Left ventricle myocardium inferior (tissue), 1 donor: ENCODE results near the gene NRG2. TPM values are rescaled to one million over a fixed set of nuclear protein-coding genes. Genes with fewer than 3 reads are reported as not detected.

ENCODE experiments used
- DNase-seq: peaks from one replicate; pipeline ENCODE4 v3.0.0-alpha.2; 2020
- H3K27ac ChIP-seq: fragments of 200-600 bp; replicated peaks from 2 replicates; pipeline ENCODE4 v1.8.0; 2021
- H3K27me3 ChIP-seq: fragments of 200-600 bp; 2 replicates; pipeline ENCODE4 v1.8.0; 2021; ENCODE audit warnings: low read depth
- H3K36me3 ChIP-seq: fragments of 200-600 bp; 2 replicates; pipeline ENCODE4 v1.8.0; 2021
- H3K4me1 ChIP-seq: fragments of 200-600 bp; 2 replicates; pipeline ENCODE4 v1.8.0; 2021
- H3K4me3 ChIP-seq: fragments of 200-600 bp; 2 replicates; pipeline ENCODE4 v1.8.0; 2021; ENCODE audit warnings: mild to moderate bottlenecking, moderate library complexity
- H3K9me3 ChIP-seq: fragments of 200-600 bp; replicated peaks from 2 replicates; pipeline ENCODE4 v1.8.0; 2021
- intact Hi-C: fragments of 100-400 bp; cut with micrococcal nuclease; formaldehyde crosslinking; loops from one replicate; pipeline ENCODE4 v1.11.0; 2022
- total RNA-seq: library from RNA; stranded (reverse); fragmentation: NEBNext Ultra II Directional; extraction: Animal tissue kit (Norgen Biotek cat#: 25700); gene quantifications from one replicate; pipeline ENCODE4 v1.2.1, GENCODE V29; 2021
- TF ChIP-seq, protein P1 (sequence below): fragments of 200-600 bp; IDR thresholded peaks from 2 replicates; pipeline ENCODE4 v1.8.0; 2021; ENCODE audit warnings: antibody characterized with exemption, mild to moderate bottlenecking, borderline replicate concordance
- donor health status: DM: no; HTN: yes; CAD: no; lungs with severe emphysema.

The NRG2 gene
- total RNA-seq, 1 donor from 2014 or later, result 3.1 TPM

DNA sequence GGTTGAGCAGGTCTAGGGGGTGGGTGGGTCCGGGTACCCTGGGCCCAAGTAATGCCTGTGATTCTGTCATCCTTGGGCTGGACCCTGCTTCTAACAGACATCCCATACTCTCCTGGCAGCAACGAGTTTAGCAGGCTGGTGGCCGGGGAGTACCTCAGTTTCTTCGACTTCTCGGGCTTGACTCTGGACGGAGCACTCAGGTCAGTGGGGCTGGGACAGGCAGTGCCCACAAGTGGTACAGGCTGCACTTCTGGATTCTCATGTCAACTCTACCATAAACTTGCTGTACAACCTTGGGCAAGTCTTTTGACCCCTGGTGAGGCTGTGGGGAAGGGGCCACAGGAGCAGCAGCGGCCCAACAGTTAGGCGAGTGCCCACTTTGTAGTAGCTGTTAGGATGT, 225.7 kb downstream of the NRG2 start:
- intact Hi-C loops, result no loop called here
- no peak for DNase-seq
- TF ChIP-seq, protein P1, sequence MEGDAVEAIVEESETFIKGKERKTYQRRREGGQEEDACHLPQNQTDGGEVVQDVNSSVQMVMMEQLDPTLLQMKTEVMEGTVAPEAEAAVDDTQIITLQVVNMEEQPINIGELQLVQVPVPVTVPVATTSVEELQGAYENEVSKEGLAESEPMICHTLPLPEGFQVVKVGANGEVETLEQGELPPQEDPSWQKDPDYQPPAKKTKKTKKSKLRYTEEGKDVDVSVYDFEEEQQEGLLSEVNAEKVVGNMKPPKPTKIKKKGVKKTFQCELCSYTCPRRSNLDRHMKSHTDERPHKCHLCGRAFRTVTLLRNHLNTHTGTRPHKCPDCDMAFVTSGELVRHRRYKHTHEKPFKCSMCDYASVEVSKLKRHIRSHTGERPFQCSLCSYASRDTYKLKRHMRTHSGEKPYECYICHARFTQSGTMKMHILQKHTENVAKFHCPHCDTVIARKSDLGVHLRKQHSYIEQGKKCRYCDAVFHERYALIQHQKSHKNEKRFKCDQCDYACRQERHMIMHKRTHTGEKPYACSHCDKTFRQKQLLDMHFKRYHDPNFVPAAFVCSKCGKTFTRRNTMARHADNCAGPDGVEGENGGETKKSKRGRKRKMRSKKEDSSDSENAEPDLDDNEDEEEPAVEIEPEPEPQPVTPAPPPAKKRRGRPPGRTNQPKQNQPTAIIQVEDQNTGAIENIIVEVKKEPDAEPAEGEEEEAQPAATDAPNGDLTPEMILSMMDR, result no peak

DNA sequence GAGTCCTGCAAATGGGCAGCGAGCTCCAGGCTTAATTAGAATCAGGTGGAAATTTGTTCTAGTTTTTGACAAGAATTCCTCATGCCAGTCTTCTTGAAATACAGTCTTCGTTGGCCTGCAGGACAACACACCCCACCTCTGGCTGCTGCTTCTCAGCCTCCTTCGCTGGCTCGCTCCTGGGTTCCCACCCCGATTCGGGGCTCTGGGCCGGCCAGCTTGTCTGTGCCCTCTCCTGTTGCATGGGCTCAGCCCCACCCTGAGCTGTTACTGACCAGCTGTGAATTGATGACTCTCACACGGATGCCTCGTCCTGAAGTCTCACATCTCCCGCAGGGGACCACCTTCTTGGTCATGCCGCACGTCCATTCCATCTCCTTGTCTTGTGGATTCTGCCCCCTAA, 226.5 kb downstream of the NRG2 start:
- DNase-seq, result no peak

More for the DNA sequence above, 225.7 kb downstream of the NRG2 start:
- Histone ChIP-seq H3K27me3 (peaks cover 8% of the 10 kb centered on the region), H3K36me3 (no peaks in the 10 kb centered on the region), H3K27ac (no peak overlapping the region), H3K4me1 (no peaks in the 10 kb centered on the region), H3K4me3 (no peak overlapping the region), H3K9me3 (peaks cover 12% of the 10 kb centered on the region)

DNA sequence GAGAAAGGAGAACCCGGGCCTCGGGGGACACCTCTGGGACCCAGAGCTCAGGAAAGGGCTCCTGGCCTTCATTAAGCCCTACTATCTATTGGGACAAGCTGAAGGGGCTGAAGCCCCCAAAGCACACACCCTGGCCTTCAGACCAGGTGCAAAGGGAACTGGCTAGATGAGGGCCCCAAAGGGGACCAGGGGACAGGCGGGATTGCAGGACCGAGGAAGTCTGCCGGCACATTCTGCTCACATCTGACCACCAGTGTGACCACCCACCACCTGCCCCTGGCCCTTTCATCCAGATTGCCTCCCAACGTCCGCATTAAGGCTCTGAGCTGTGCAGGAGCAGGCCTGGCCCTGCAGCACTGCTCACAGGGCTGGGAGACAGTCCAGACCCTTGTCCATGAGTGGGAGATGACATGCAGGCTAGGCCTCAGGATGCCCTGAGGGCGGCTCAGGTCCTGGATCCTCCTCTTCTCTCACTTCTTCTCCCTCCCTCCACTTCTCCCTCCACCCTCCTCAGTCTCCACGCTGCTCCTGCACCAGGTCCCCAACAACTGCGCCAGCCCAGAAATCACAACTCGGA, 228.3 kb downstream of the NRG2 start:
- intact Hi-C loops, result no loop called here
- TF ChIP-seq, protein P1, result no peak
- peaks cover 12% of the 10 kb centered on the region for H3K9me3 ChIP-seq
- H3K4me3 ChIP-seq, result no peak overlapping the region
- no peak for DNase-seq
- no peak overlapping the region for H3K27ac ChIP-seq
- H3K27me3 ChIP-seq, result peaks cover 17% of the 10 kb centered on the region
- H3K4me1 ChIP-seq, result no peaks in the 10 kb centered on the region
- H3K36me3 ChIP-seq, result no peaks in the 10 kb centered on the region

More for the DNA sequence above, 226.5 kb downstream of the NRG2 start:
- peaks cover 12% of the 10 kb centered on the region for H3K9me3 ChIP-seq
- H3K4me1 ChIP-seq, result no peaks in the 10 kb centered on the region
- H3K27me3 ChIP-seq, result peaks cover 11% of the 10 kb centered on the region
- no peak overlapping the region for H3K4me3 ChIP-seq
- H3K36me3 ChIP-seq, result no peaks in the 10 kb centered on the region
- intact Hi-C loops, result no loop called here
- TF ChIP-seq, protein P1, result no peak
- no peak overlapping the region for H3K27ac ChIP-seq

DNA sequence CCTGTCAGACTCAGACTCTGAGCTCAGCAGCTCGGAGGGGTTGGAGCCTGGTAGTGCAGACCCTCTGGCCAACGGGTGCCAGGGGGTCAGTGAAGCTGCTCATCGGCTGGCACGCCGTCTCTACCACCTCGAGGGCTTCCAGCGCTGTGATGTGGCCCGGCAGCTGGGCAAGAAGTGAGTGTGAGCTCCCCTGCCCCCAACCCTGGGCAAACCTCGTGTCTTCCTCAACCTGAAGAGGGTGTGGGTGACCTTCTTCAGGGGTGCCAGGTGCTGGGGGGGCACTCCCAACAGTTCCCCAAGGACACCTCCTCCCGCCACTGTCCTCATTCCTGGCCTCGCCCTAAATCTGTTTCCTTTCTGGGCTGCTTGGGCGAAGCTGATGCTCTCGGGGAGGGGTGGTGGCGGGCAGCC, 228.9 kb downstream of the NRG2 start:
- intact Hi-C loops, result no loop called here
- TF ChIP-seq, protein P1, result no peak
- no peaks in the 10 kb centered on the region for H3K36me3 ChIP-seq
- H3K27me3 ChIP-seq, result peaks cover 23% of the 10 kb centered on the region
- no peak overlapping the region for H3K27ac ChIP-seq
- H3K4me3 ChIP-seq, result no peak overlapping the region
- no peaks in the 10 kb centered on the region for H3K4me1 ChIP-seq
- H3K9me3 ChIP-seq, result peaks cover 9% of the 10 kb centered on the region
- DNase-seq, result no peak

DNA sequence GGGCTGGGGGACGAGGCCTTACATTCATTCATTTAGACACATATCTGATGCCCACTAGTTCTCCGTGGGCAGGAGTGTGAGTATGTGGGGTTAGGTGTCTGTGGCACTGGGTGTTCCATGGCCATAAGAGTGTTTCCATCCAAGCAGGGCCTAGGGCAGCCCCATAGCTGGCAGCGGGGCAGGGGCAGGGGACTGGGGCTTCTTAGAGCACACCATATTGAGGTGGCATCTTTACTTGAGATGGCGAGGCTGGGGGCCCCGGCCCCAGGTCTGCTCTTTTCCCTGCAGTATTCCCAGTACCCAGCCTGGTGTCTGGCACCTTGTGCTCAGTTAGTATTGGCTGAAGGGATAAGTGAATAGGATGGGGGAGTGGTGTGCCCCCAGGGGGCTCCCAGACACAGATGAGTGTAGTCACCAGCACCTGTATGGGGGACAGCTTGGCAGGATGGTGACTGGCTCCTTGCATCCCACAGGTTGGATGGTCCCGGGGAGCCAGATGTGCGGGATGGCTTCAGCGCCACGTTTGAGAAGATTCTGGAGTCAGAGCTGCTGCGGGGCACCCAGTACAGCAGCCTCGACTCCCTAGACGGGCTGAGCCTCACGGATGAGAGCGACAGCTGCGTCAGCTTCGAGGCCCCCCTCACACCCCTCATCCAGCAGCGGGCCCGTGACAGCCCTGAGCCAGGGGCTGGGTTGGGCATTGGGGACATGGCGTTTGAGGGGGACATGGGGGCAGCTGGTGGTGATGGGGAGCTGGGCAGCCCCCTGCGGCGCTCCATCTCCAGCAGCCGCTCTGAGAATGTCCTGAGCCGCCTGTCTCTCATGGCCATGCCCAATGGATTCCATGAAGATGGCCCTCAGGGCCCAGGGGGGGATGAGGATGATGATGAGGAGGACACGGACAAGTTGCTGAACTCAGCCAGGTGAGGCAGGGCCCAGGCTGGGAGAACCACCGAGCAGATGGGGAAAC, 230.0 kb downstream of the NRG2 start:
- intact Hi-C loops, result no loop called here
- H3K36me3 ChIP-seq, result no peaks in the 10 kb centered on the region
- no peaks in the 10 kb centered on the region for H3K4me1 ChIP-seq
- no peak overlapping the region for H3K4me3 ChIP-seq
- TF ChIP-seq, protein P1, result no peak
- peaks cover 31% of the 10 kb centered on the region for H3K27me3 ChIP-seq
- no peak overlapping the region for H3K27ac ChIP-seq
- H3K9me3 ChIP-seq, result no peaks in the 10 kb centered on the region
- DNase-seq, result no peak
